ENCODE results near the gene FSD1.
A peak's percentile ranks its signal among the peaks of the same experiment; 100 is the strongest.

The FSD1 gene

GRCh38 chr19:4264812-4265211 is 39.6 kb upstream of the FSD1 start:
- no peaks in the 10 kb centered on the region for H3K27me3 ChIP-seq
- no peak for DNase-seq
- H3K4me3 ChIP-seq (ENCODE audit: low read depth, low read length) = no peak overlapping the region
- peaks cover 33% of the 10 kb centered on the region for H3K36me3 ChIP-seq
- H3K4me1 ChIP-seq = no peaks in the 10 kb centered on the region; the same call in none of the 2 replicates
- TF ChIP-seq CTCF (IDR thresholded peaks at IDR 0.05; ENCODE audit: low read depth, low read length) = no peak
- H3K9me3 ChIP-seq = no peaks in the 10 kb centered on the region

DNA sequence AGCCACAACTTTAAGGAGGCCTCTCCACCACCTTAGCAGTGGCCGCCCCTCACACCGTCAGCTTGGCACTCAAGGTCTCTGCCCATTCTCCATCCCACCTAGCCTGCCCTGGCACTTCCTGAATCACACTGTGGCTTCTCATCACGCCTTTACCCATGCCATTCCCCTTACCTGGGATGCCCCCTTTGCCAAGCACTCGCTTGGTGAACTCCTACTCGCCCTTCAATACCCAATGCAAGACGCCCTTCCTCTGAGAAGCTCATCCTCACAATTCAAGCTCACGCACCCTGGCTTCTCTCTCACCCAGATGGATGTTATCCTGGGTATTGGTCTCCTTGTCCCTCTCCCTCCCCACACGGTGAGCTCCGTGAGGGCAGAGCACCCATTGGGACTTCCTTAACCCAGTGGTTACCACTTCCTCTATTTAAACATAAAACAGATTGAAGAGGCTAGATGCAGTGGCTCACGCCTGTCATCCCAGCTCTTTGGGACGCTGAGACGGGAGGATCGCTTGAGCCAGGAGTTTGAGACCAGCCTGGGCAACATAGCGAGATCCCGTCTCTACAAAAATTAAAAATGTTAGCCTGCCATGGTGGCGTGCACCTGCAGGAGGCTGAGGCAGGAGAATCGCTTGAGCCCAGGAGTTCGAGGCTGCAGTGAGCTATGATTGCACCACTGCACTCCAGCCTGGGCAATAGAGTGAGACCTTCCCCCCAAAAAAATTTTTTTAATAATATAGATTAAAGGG is 38.0 kb upstream of the FSD1 start:
- no peak for TF ChIP-seq CTCF (IDR thresholded peaks at IDR 0.05; ENCODE audit: low read depth, low read length)
- peaks cover 25% of the 10 kb centered on the region for H3K36me3 ChIP-seq
- H3K4me3 ChIP-seq (ENCODE audit: low read depth, low read length) = no peak overlapping the region
- DNase-seq = no peak
- H3K27me3 ChIP-seq = no peaks in the 10 kb centered on the region
- no peaks in the 10 kb centered on the region; the same call in none of the 2 replicates for H3K4me1 ChIP-seq
- H3K9me3 ChIP-seq = no peaks in the 10 kb centered on the region

GRCh38 chr19:4267101-4267900 is 37.1 kb upstream of the FSD1 start:
- Histone ChIP-seq H3K36me3 (peaks cover 28% of the 10 kb centered on the region), H3K4me1 (no peaks in the 10 kb centered on the region; the same call in none of the 2 replicates), H3K9me3 (0 out of 2 replicates have a peak, but pooled peaks cover 3% of the 10 kb centered on the region), H3K27me3 (no peaks in the 10 kb centered on the region), H3K4me3 (ENCODE audit: low read depth, low read length) (no peak overlapping the region)
- peak; percentile 83 for DNase-seq
- TF ChIP-seq CTCF (IDR thresholded peaks at IDR 0.05; ENCODE audit: low read depth, low read length) = peak; percentile 88

DNA sequence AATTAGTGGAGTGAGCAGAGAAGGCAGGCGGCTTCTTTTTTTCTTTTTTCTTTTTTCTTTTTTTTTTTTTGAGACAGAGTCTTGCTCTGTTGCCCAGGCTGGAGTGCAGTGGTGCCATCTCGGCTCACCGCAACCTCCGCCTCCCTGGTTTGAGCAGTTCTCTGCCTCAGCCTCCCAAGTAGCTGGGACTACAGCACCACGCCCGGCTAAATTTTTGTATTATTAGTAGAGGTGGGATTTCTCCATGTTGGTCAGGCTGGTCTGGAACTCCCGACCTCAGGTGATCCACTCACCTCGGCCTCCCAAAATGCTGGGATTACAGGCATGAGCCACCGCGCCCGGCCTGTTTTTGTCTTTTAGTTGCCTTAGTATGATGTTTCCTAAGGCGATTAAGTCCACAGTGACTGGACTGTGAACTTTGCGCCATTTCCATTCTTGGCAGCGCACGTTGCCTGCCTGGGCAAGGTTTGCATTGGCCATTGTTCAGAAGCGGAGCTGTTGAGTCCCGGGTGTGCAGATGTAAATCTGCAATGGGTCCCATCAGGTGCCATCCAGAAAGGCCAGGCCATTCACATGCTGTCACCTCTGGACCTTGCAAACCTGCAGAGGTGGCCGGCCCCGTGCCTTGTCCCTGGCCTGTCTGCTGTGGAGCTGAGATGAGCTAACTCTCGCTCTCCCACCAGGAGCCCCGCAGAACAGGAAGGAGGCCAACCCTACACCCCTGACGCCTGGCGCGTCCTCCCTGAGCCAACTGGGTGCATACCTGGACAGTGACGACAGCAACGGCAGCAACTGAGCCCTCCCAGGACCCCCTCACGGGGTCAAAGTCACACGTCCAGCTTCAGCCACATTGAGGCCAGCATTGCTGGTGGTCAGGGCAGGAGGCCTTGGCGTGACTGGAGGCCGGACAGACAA is 36.2 kb upstream of the FSD1 start:
- no peak for TF ChIP-seq CTCF (IDR thresholded peaks at IDR 0.05; ENCODE audit: low read depth, low read length)
- H3K9me3 ChIP-seq = 0 out of 2 replicates have a peak, but pooled peaks cover 3% of the 10 kb centered on the region
- no peaks in the 10 kb centered on the region for H3K27me3 ChIP-seq
- peaks cover 25% of the 10 kb centered on the region for H3K36me3 ChIP-seq
- H3K4me1 ChIP-seq = peaks cover 4% of the 10 kb centered on the region
- no peak overlapping the region for H3K4me3 ChIP-seq (ENCODE audit: low read depth, low read length)
- no peak for DNase-seq

GRCh38 chr19:4268816-4269430 is 35.5 kb upstream of the FSD1 start:
- TF ChIP-seq CTCF (IDR thresholded peaks at IDR 0.05; ENCODE audit: low read depth, low read length) = peak; percentile 23
- Histone ChIP-seq H3K4me1 (peaks cover 4% of the 10 kb centered on the region), H3K27me3 (no peaks in the 10 kb centered on the region), H3K9me3 (0 out of 2 replicates have a peak, but pooled peaks cover 3% of the 10 kb centered on the region), H3K36me3 (peaks cover 22% of the 10 kb centered on the region), H3K4me3 (ENCODE audit: low read depth, low read length) (no peak overlapping the region)
- DNase-seq = no peak

Measured in BE2C (cell line).